Common myeloid progenitor, CD34-positive (primary cell): Measurements from ENCODE around the gene IGF2.
A peak's percentile ranks its signal among the peaks of the same experiment; 100 is the strongest.

Source experiments
- CTCF ChIA-PET: fragments of 350-600 bp; sonication (Branson Sonifier 250); formaldehyde crosslinking; loops from one replicate; lab custom pipeline; 2021; ENCODE audit warnings: antibody characterized with exemption; lab: Charles Lee
- POLR2A ChIA-PET: fragments of 350-600 bp; sonication (Branson Sonifier 250); formaldehyde crosslinking; loops from one replicate; lab custom pipeline; 2021; ENCODE audit warnings: antibody characterized with exemption; lab: Charles Lee
- DNase-seq, 3 donors: peaks; one replicate each; pipeline versions ENCODE4 v3.0.0 to v3.0.0-alpha.2; 2013
- H3K27ac ChIP-seq, 2 experiments: 1 replicate in 1 of 2; 2 replicates in 1 of 2; pipeline ENCODE4 v1.7.0; 2013; ENCODE audit warnings: inconsistent platforms in 2 of 2, low read length in 2 of 2, mild to moderate bottlenecking in 2 of 2, low read depth in 1 of 2, moderate library complexity in 1 of 2; ENCODE audit not compliant: severe bottlenecking in 2 of 2, insufficient read depth in 1 of 2, poor library complexity in 1 of 2
- H3K27me3 ChIP-seq, 5 experiments: replicated peaks in 2 of 5; 1 replicate in 3 of 5; 2 replicates in 2 of 5; pipeline versions ENCODE4 v1.6.1 to v1.7.0; 2013; ENCODE audit warnings: low read length in 4 of 5, mild to moderate bottlenecking in 2 of 5, moderate library complexity in 2 of 5, inconsistent platforms in 1 of 5; ENCODE audit not compliant: insufficient read depth in 5 of 5, control insufficient read depth in 4 of 5
- H3K36me3 ChIP-seq, 4 experiments: 1 replicate in 2 of 4; 2 replicates in 2 of 4; pipeline versions ENCODE4 v1.6.1 to v1.7.0; 2013; ENCODE audit warnings: low read length in 3 of 4, control low read depth in 1 of 4, mild to moderate bottlenecking in 1 of 4; ENCODE audit not compliant: control insufficient read depth in 4 of 4, insufficient read depth in 4 of 4
- H3K4me1 ChIP-seq, 4 experiments: 1 replicate in 3 of 4; 2 replicates in 1 of 4; pipeline versions ENCODE4 v1.6.1 to v1.7.1; 2013; ENCODE audit warnings: low read length in 3 of 4, mild to moderate bottlenecking in 3 of 4, control low read depth in 1 of 4, inconsistent platforms in 1 of 4, moderate library complexity in 1 of 4; ENCODE audit not compliant: control insufficient read depth in 4 of 4, insufficient read depth in 4 of 4; ENCODE audit errors: control extremely low read depth in 1 of 4
- H3K4me3 ChIP-seq, 7 experiments: 1 replicate in 4 of 7; 2 replicates in 3 of 7; pipeline versions ENCODE4 v1.5.1 to v1.7.0; 2013; ENCODE audit warnings: mild to moderate bottlenecking in 7 of 7, low read length in 6 of 7, moderate library complexity in 6 of 7, inconsistent platforms in 2 of 7, low read depth in 2 of 7, control low read depth in 1 of 7; ENCODE audit not compliant: insufficient read depth in 4 of 7, control insufficient read depth in 1 of 7; ENCODE audit errors: extremely low read depth in 1 of 7
- H3K9me3 ChIP-seq, 5 experiments: 1 replicate in 4 of 5; 2 replicates in 1 of 5; pipeline versions ENCODE4 v1.6.1 to v1.7.1; 2013; ENCODE audit warnings: low read length in 4 of 5, mild to moderate bottlenecking in 2 of 5, inconsistent platforms in 1 of 5, low read depth in 1 of 5, moderate library complexity in 1 of 5; ENCODE audit not compliant: control insufficient read depth in 4 of 5, insufficient read depth in 2 of 5; ENCODE audit errors: control extremely low read depth in 1 of 5
- WGBS: methylation state at CpG from one replicate; pipeline ENCODE4 v1.1.5; 2013; ENCODE audit not compliant: insufficient coverage; 5-methylcytosine and 5-hydroxymethylcytosine counted together

IGF2 gene

GRCh38 chr11:2176389-2176900 is 37.3 kb upstream of the IGF2 start:
- Histone ChIP-seq H3K4me1 (no peaks in the 10 kb centered on the region), H3K4me3 (no peak overlapping the region), H3K36me3 (no peaks in the 10 kb centered on the region), H3K27ac (no peak overlapping the region), H3K27me3 (no peaks in the 10 kb centered on the region), H3K9me3 (no peaks in the 10 kb centered on the region)
- ChIA-PET POLR2A (no interaction called here), CTCF (no interaction called here)
- DNase-seq, result no peak
- WGBS, result 95% methylated on average over 13 of the region's 14 CpGs

- ChIA-PET CTCF (no interaction called here), POLR2A (no interaction called here)
- Histone ChIP-seq H3K9me3 (no peaks in the 10 kb centered on the region), H3K27me3 (no peaks in the 10 kb centered on the region), H3K4me3 (no peak overlapping the region), H3K27ac (no peak overlapping the region), H3K4me1 (no peaks in the 10 kb centered on the region), H3K36me3 (no peaks in the 10 kb centered on the region)
- WGBS, result 70% methylated on average over 13 of the region's 13 CpGs
- no peak for DNase-seq
Observed at GRCh38 chr11:2175659-2176058, 36.5 kb upstream of the IGF2 start.

GRCh38 chr11:2174361-2174760 is 35.2 kb upstream of the IGF2 start:
- DNase-seq, result no peak
- 97% methylated on average over 11 of the region's 11 CpGs for WGBS
- ChIA-PET CTCF (interaction anchor here (0.7 to 1.9 kb wide), 5 partner anchors 11 to 246 kb away, joined by 3 to 4 read pairs (median 3); no protein-coding TSS in a partner anchor), POLR2A (no interaction called here)
- no peaks in the 10 kb centered on the region for H3K36me3 ChIP-seq
- peaks cover 0 to 5% (median 0%) of the 10 kb centered on the region in 5 experiments for H3K27me3 ChIP-seq
- H3K4me1 ChIP-seq, result no peaks in the 10 kb centered on the region
- no peak overlapping the region for H3K27ac ChIP-seq
- H3K4me3 ChIP-seq, result no peak overlapping the region
- no peaks in the 10 kb centered on the region for H3K9me3 ChIP-seq

- no peaks in the 10 kb centered on the region for H3K9me3 ChIP-seq
- no peak overlapping the region for H3K4me3 ChIP-seq
- peaks cover 0 to 9% (median 0%) of the 10 kb centered on the region in 5 experiments for H3K27me3 ChIP-seq
- WGBS, result 70% methylated on average over 11 of the region's 11 CpGs
- no peaks in the 10 kb centered on the region for H3K4me1 ChIP-seq
- DNase-seq, result no peak
- ChIA-PET POLR2A (no interaction called here), CTCF (interaction anchor here (1.0 to 1.9 kb wide), 3 partner anchors 10 to 247 kb away, joined by 3 to 4 read pairs (median 3); no protein-coding TSS in a partner anchor)
- no peaks in the 10 kb centered on the region for H3K36me3 ChIP-seq
- H3K27ac ChIP-seq, result no peak overlapping the region
Observed at GRCh38 chr11:2173761-2174160, 34.6 kb upstream of the IGF2 start.

GRCh38 chr11:2173150-2173693 is 34.0 kb upstream of the IGF2 start:
- Histone ChIP-seq H3K27ac (no peak overlapping the region), H3K4me1 (no peaks in the 10 kb centered on the region), H3K9me3 (no peaks in the 10 kb centered on the region), H3K27me3 (peaks cover 0 to 9% (median 0%) of the 10 kb centered on the region in 5 experiments), H3K36me3 (no peaks in the 10 kb centered on the region), H3K4me3 (no peak overlapping the region)
- CTCF ChIA-PET, result interaction anchor here (1.1 to 1.9 kb wide), 2 partner anchors 10 to 15 kb away, joined by 3 to 4 read pairs; no protein-coding TSS in a partner anchor
- WGBS, result 77% methylated on average over 15 of the region's 16 CpGs
- peak; percentile 18 to 44 (median 32) for DNase-seq
- POLR2A ChIA-PET, result no interaction called here

- Histone ChIP-seq H3K36me3 (no peaks in the 10 kb centered on the region), H3K27ac (no peak overlapping the region), H3K4me1 (no peaks in the 10 kb centered on the region), H3K4me3 (no peak overlapping the region), H3K27me3 (peaks cover 0 to 12% (median 0%) of the 10 kb centered on the region in 5 experiments), H3K9me3 (no peaks in the 10 kb centered on the region)
- DNase-seq, result no peak
- ChIA-PET CTCF (interaction anchor here (1.8 kb wide), 1 partner anchor 21 kb away, joined by 6 read pairs; no protein-coding TSS in a partner anchor), POLR2A (no interaction called here)
- WGBS, result 86% methylated on average over 12 of the region's 12 CpGs
Observed at GRCh38 chr11:2172676-2173075, 33.5 kb upstream of the IGF2 start.

GRCh38 chr11:2171591-2172003 is 32.4 kb upstream of the IGF2 start, which contains the start of gene TH:
TH (minus strand) TSS chr11:2171815; CDS start chr11:2171786, 29 bp downstream.
- ChIA-PET POLR2A (no interaction called here), CTCF (interaction anchor here (1.8 kb wide), 1 partner anchor 20 kb away, joined by 6 read pairs; no protein-coding TSS in a partner anchor)
- no peak for DNase-seq
- WGBS, result 91% methylated on average over 9 of the region's 17 CpGs
- no peaks in the 10 kb centered on the region for H3K36me3 ChIP-seq
- no peaks in the 10 kb centered on the region for H3K9me3 ChIP-seq
- H3K27me3 ChIP-seq, result peaks cover 0 to 23% (median 5%) of the 10 kb centered on the region in 5 experiments
- peaks cover 0 to 2% (median 0%) of the 10 kb centered on the region in 4 experiments for H3K4me1 ChIP-seq
- no peak within 1 kb of the TSS for H3K4me3 ChIP-seq
- no peak within 1 kb of the TSS for H3K27ac ChIP-seq
